Keratinocyte (primary cell): ENCODE data around the gene CORO1A. TPM values are rescaled to one million over a fixed set of nuclear protein-coding genes. Genes with fewer than 3 reads are reported as not detected.

Experiments used
- DNase-seq: peaks from one replicate; pipeline ENCODE4 v3.0.0-alpha.2; 2011; ENCODE audit warnings: low read depth, missing footprints, low spot score
- FAIRE-seq: peaks from 2 replicates; lab custom pipeline; 2011; peaks lifted over from hg19 to GRCh38; lab: Jason Lieb, UNC
- H2AFZ ChIP-seq: 2 replicates; pipeline ENCODE4 v1.6.0; 2012; ENCODE audit warnings: low read length, control low read depth, inconsistent platforms; ENCODE audit not compliant: control insufficient read depth
- H3K27ac ChIP-seq: 2 replicates; pipeline ENCODE4 v1.5.1; 2011; ENCODE audit warnings: low read length; ENCODE audit not compliant: control insufficient read depth, insufficient read depth
- H3K27me3 ChIP-seq: 3 replicates; pipeline ENCODE4 v1.6.0; 2011; ENCODE audit warnings: low read length; ENCODE audit not compliant: control insufficient read depth, insufficient read depth; ENCODE audit errors: extremely low read depth
- H3K36me3 ChIP-seq, 2 experiments: 2 replicates in 1 of 2; 3 replicates in 1 of 2; pipeline ENCODE4 v1.5.1; 2011; ENCODE audit warnings: low read length in 2 of 2, mild to moderate bottlenecking in 1 of 2; ENCODE audit not compliant: control insufficient read depth in 2 of 2, insufficient read depth in 2 of 2; ENCODE audit errors: extremely low read depth in 1 of 2
- H3K4me1 ChIP-seq: 3 replicates; pipeline ENCODE4 v1.5.1; 2011; ENCODE audit warnings: low read length; ENCODE audit not compliant: control insufficient read depth, insufficient read depth; ENCODE audit errors: extremely low read depth
- H3K4me2 ChIP-seq: 3 replicates; pipeline ENCODE4 v1.6.0; 2011; ENCODE audit warnings: low read depth, low read length; ENCODE audit not compliant: control insufficient read depth, insufficient read depth; ENCODE audit errors: extremely low read depth
- H3K4me3 ChIP-seq, 3 experiments: fragments of 200-600 bp in 1 of 3; sonication (generic) in 1 of 3; 2 replicates in 2 of 3; 3 replicates in 1 of 3; pipeline ENCODE4 v1.5.1; 2011 to 2016; ENCODE audit warnings: low read length in 3 of 3, mild to moderate bottlenecking in 3 of 3, control low read depth in 2 of 3, inconsistent platforms in 1 of 3, low read depth in 1 of 3, mixed read lengths in 1 of 3, mixed run types in 1 of 3, moderate library complexity in 1 of 3; ENCODE audit not compliant: control insufficient read depth in 2 of 3, insufficient read depth in 2 of 3; ENCODE audit errors: extremely low read depth in 1 of 3
- H3K79me2 ChIP-seq: 2 replicates; pipeline ENCODE4 v1.6.0; 2012; ENCODE audit warnings: low read length; ENCODE audit not compliant: control insufficient read depth, insufficient read depth
- H3K9ac ChIP-seq: 3 replicates; pipeline ENCODE4 v1.6.0; 2011; ENCODE audit warnings: low read length; ENCODE audit not compliant: control insufficient read depth, insufficient read depth; ENCODE audit errors: extremely low read depth
- H3K9me1 ChIP-seq: 3 replicates; pipeline ENCODE4 v1.6.0; 2011; ENCODE audit warnings: low read length; ENCODE audit not compliant: control insufficient read depth, insufficient read depth; ENCODE audit errors: extremely low read depth
- H3K9me3 ChIP-seq: 2 replicates; pipeline ENCODE4 v1.5.1; 2012; ENCODE audit warnings: low read depth, low read length; ENCODE audit not compliant: control insufficient read depth
- H4K20me1 ChIP-seq: 3 replicates; pipeline ENCODE4 v1.6.0; 2011; ENCODE audit warnings: low read length; ENCODE audit not compliant: control insufficient read depth, insufficient read depth; ENCODE audit errors: extremely low read depth
- CTCF ChIP-seq, 3 experiments: IDR thresholded peaks in 1 of 3; conservative IDR thresholded peaks in 1 of 3; optimal IDR thresholded peaks in 1 of 3; 2 replicates in 2 of 3; 3 replicates in 1 of 3; pipeline versions ENCODE3 to v1.5.1; 2011; ENCODE audit warnings: low read length in 3 of 3, mild to moderate bottlenecking in 3 of 3, moderate library complexity in 2 of 3, control low read depth in 1 of 3, inconsistent platforms in 1 of 3; ENCODE audit not compliant: insufficient read depth in 2 of 3; ENCODE audit errors: extremely low read depth in 1 of 3
- EZH2 ChIP-seq: IDR thresholded peaks from one replicate; pipeline ENCODE4 v1.6.1; 2012; ENCODE audit warnings: inconsistent platforms, mild to moderate bottlenecking, low read length, moderate library complexity
- dilution Hi-C: fragments of 300-500 bp; cut with MboI; formaldehyde crosslinking; loops from one replicate; pipeline ENCODE4 v1.7.0; 2020; ENCODE audit warnings: low sequenced_read_pairs; ENCODE audit not compliant: extremely low pct_ligation_motif_present
- polyA plus RNA-seq, 5 experiments: library from polyadenylated mRNA; depleted of rRNA in 3 of 5; stranded (reverse) in 3 of 5; stranded (forward) in 1 of 5; unstranded in 1 of 5; fragments of >200 nt; gene quantifications; 1 replicate in 1 of 5; 2 replicates in 3 of 5; 3 replicates in 1 of 5; pipeline versions ENCODE4 v1.2.1 to v1.2.3, GENCODE V29; 2011 to 2012; ENCODE audit warnings: missing spikeins in 2 of 5, low read depth in 1 of 5, low replicate concordance in 1 of 5

Gene CORO1A
- polyA plus RNA-seq, 1 donor (not counting 4 experiments of a cell fraction or from before 2014, with no cell fraction given), result 2.8 TPM

GRCh38 chr16:30184096-30184890, 891 bp downstream of the CORO1A start:
- Histone ChIP-seq H4K20me1 (no peaks in the 10 kb centered on the region), H3K9ac (no peak overlapping the region), H3K9me1 (no peaks in the 10 kb centered on the region), H3K27me3 (no peaks in the 10 kb centered on the region), H3K9me3 (no peaks in the 10 kb centered on the region), H2AFZ (no peak overlapping the region), H3K79me2 (no peaks in the 10 kb centered on the region), H3K4me3 (peak overlapping the region in 2 of 3 experiments; percentile 16 to 60), H3K36me3 (no peaks in the 10 kb centered on the region), H3K4me1 (peaks cover 3% of the 10 kb centered on the region), H3K4me2 (peak overlapping the region; percentile 80), H3K27ac (no peak overlapping the region)
- no peak for DNase-seq
- FAIRE-seq, result no peak
- TF ChIP-seq CTCF (optimal IDR thresholded peaks at IDR 0.05 in 1 of 3, IDR thresholded peaks at IDR 0.05 in 1 of 3, conservative IDR thresholded peaks at IDR 0.05 in 1 of 3; ENCODE audit: extremely low read depth in 1 of 3, insufficient read depth in 2 of 3, low read length in 3 of 3) (no peak), EZH2 (no peak)
- dilution Hi-C loops, result no loop called here

GRCh38 chr16:30184891-30185682, 1.7 kb downstream of the CORO1A start:
- H2AFZ ChIP-seq, result no peak overlapping the region
- no peak overlapping the region for H3K4me2 ChIP-seq
- DNase-seq, result no peak
- no peaks in the 10 kb centered on the region for H3K27me3 ChIP-seq
- no peak overlapping the region for H3K27ac ChIP-seq
- no peaks in the 10 kb centered on the region for H4K20me1 ChIP-seq
- peaks cover 3% of the 10 kb centered on the region for H3K4me1 ChIP-seq
- H3K9me3 ChIP-seq, result no peaks in the 10 kb centered on the region
- FAIRE-seq, result no peak
- no peak overlapping the region for H3K9ac ChIP-seq
- H3K9me1 ChIP-seq, result no peaks in the 10 kb centered on the region
- TF ChIP-seq EZH2 (no peak), CTCF (optimal IDR thresholded peaks at IDR 0.05 in 1 of 3, IDR thresholded peaks at IDR 0.05 in 1 of 3, conservative IDR thresholded peaks at IDR 0.05 in 1 of 3; ENCODE audit: extremely low read depth in 1 of 3, insufficient read depth in 2 of 3, low read length in 3 of 3) (no peak)
- no peaks in the 10 kb centered on the region for H3K36me3 ChIP-seq
- dilution Hi-C loops, result no loop called here
- no peaks in the 10 kb centered on the region for H3K79me2 ChIP-seq
- H3K4me3 ChIP-seq, result no peak overlapping the region
